CMK (cell line): Measurements from ENCODE around the gene KLHDC4.
"Not testable (repeated sequence)": the region's sequence is repeated elsewhere in the genome, so short reads cannot be mapped to it uniquely, and the experiment has no call there.

Experiments used
- DNase-seq: peaks from one replicate; pipeline ENCODE4 v3.0.0-alpha.2; 2010; ENCODE audit warnings: low read depth

KLHDC4 gene

DNA sequence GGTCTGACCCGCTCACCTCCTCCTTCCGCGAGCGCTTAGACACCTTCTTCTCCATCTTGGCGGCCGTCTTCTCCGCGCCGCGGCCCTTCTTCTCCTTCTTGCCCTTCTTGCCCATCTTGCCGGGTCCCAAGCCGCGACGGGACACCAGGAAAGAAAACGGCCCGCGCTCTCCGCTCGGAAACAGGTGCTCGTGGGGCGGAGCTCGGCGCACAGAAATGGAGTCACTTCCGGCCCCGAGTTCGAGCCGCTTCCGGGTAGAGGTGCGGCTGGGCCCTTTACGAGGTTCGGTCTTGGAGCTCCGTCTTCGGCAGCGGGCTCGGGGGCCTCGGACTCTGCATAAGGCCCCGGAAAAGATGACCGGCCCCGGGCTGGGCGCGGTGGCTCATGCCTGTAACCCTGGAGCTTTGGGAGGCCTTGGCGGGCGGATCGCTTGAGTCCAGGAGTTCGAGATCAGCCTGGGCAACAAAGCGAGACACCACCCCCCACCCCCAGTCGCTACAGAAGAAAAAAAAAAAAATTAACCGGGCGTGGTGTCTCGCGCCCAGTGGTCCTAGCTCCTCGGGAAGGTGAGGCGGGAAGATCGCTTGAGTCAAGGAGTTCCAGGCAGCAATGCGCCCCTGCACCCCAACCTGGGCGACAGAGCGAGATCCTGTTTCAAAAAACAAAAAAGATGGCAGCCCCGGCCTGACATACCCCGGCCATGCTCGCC, at the start of gene KLHDC4:
Gene KLHDC4, minus strand, starts transcription at position 211 of the 709 bp plus-strand sequence. Its CDS starts 96 bp downstream, at position 115.
- peak; percentile 70 for DNase-seq

DNA sequence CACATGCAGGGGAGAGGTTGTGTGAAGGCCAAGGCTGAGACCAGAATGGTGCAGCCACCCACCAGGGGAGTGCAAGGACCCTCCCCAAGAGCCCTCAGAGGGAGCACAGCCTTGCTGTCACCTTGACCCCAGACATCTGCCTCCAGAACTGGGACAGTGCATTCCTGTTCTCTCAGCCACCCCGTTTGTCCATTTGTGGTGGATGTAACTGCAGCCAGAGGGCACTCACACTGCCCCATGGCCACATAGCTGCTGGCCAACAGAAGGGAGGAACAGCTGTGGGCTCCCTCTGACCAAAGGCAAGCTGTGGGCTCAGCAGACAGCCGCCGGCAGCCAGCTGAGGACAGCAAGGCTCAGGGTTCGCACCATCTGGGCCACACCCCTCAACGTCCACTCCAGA, 49.8 kb upstream of the KLHDC4 start:
- no peak for DNase-seq

DNA sequence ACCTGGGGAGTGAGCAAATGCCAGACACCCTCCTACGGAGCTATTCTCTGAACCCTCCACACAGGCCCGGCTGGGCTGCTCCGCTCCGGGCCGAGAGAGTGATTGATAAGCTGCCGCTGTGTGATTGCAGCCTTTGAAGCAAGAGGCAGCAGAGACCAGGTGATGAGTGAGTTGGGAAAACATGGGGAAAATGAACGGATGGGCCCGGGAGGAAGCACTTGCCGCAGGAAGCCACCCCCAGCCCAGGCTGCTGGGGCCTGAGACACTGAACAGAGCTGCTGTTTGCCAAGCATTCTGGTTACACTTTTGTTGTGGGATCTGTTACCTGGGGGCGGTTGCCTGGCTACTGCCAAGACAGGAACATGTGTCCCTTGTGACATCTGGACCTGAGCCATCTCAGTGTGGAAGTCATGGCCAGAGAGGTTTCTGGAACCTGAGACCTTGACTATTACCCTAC, 46.4 kb upstream of the KLHDC4 start:
- no peak for DNase-seq

DNA sequence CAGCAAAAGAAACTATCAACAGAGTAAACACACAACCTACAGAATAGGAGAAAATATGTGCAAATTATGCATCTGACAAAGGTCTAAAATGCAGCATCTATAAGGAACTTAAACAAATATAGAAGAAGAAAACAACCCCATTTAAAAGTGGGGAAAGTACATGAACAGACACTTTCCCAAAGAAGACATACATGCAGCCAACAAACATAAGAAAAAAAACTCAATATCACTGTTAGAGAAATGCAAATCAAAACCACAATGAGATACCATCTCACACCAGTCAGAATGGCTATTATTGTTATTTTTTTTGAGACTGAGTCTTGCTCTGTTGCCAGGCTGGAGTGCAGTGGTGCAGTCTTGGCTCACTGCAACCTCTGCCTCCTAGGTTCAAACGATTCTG, 45.7 kb upstream of the KLHDC4 start:
- not testable (repeated sequence) for DNase-seq

DNA sequence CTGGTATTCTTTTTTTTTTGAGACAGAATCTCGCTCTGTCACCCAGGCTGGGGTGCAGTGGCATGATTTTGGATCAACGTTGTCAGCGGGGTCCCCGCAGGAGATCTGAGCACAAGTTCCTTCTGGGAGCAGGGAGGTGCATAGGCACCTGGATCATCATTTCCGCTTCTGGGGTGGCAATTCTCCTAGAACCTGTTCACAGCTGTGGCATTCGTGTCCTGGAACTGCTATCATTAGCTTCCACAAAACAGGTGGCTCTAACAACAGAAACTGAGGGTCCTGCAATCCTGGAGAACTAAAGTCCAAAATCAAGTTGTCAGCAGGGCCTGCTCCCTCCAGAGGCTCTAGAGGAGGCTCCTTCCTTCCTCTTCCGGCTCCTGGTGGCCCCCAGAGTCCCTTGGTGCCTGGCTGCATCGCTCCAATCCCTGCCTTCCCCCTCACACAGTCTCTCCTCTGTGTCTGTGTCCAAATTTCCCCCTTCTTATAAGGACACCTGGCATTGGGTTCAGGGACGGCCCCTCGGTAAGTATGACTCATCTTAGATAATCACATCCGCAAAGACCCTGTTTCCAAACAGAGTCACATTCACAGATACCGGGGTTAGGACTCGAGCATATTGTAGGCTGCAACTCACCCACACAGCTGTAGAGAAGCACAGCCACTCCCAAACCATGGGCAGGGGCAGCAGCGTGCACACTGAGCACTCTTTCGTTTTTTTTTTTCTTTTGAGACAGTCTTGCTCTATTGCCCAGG, 43.5 kb upstream of the KLHDC4 start:
- no peak for DNase-seq

DNA sequence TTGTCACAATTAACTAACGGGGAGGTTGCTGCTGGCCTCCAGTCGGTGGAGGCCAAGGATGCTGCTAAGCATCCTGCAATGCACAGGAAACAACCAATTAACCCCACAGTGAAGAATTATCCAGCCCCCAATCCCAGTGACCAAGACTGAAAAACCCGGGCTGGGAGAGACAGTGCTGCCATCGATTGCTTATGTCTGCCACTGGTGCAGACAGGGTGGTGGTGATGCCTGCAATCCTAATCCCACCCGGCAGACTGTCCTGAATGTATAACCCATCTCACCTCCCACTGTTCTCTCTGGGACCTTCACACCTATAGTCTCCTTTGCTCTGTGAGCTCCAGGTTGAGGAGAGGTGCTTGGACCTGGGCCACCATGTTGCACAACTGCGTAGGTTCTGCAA, 42.3 kb upstream of the KLHDC4 start:
- no peak for DNase-seq

DNA sequence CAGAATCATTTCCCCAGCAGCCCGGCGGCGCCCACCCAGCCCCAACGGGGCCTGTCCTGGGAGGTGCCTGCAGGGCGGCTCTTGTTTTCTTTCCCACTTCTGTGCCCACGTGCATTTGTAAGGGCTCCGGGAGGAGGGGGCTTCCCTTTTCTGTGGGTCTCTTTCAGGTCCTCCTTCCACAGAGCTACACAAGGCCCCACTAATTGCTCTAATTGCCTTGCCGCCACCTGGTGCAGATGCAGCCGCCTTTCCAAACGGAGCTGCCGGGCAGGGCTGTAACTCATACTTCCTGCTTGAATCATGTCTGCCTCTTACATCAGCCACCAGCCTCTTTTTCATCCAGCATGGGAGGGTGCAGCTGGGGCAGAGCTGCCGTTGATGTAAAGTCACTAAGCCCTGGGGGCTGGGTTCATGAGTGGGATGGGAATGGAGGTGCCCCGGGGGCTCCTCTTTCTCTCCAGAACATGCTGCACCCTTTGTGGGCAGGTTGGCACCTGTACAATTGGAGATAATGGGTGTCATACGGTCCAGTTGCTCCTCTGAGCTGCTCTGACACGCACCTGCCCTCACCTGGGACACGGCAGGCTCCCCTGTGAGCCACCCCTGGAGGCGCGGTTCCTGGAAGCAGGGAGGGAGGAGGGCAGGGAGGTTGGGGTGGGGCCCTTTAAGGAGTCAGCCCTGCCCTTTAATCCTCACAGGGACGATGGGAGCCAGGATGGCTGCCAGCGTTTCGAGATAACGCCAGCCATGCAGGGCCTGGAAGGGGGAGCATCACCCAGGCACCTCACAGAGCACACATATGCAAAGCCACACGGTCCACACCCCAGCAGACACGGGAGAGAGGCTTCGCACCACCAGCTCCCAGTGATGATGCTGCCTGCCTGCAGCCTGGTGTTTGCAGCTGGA, 41.1 kb upstream of the KLHDC4 start:
- peak; percentile 53 for DNase-seq

DNA sequence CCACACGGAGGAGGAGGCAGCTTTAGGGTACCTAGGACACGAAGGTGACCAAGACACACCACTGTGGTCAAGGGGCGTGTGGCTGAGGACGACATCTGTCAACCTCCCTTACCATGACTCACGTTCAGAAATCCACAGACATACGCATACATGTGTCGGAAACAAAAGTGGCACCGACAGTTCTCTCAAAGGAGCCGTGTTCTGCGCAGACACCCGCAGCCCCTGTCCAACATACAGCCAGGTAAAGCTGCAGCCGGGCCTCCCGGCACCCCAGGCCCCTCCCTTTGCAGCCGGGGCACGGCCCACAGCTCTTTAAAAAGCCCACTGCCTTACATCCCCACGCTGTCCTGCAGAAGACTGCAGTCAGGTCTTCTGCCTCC, 40.5 kb upstream of the KLHDC4 start:
- no peak for DNase-seq

DNA sequence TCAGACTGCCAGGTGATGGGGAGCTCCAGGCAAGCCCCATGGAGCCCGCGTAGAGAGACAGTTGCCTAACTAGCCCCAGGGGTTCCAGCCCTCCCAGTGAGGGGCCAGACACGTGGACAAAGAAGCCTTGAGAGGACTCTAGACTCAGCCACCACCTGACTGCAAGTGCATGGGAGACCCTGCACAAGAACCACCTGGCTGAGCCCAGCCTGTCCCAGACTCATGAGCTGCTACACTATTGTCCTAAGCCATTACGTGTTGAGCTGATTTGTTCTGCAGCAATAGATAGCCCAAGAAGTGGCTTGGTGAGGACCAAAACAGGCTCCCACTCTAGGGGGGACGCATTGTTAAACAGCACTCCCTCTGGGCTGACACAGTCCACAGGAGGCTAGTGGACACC, 37.6 kb upstream of the KLHDC4 start:
- DNase-seq, result no peak

DNA sequence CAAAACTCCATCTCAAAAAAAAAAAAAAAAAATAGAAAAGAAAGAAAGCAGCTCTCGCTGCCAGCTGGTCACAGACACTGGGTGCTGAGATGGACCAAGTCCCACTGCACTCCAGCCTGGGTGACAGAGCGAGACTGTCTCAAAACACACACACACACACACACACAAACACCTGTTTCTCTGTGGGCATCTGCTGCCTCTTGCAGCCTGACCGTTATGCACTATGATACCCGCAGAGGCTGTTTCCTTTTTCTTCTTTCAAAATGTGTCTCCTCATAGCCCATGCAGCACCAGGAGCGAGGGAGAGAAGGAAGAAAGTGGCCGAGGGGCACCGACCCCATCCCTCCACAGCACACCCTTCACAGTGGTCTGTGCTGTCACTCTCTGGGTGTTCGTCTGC, 36.9 kb upstream of the KLHDC4 start:
- no peak for DNase-seq

DNA sequence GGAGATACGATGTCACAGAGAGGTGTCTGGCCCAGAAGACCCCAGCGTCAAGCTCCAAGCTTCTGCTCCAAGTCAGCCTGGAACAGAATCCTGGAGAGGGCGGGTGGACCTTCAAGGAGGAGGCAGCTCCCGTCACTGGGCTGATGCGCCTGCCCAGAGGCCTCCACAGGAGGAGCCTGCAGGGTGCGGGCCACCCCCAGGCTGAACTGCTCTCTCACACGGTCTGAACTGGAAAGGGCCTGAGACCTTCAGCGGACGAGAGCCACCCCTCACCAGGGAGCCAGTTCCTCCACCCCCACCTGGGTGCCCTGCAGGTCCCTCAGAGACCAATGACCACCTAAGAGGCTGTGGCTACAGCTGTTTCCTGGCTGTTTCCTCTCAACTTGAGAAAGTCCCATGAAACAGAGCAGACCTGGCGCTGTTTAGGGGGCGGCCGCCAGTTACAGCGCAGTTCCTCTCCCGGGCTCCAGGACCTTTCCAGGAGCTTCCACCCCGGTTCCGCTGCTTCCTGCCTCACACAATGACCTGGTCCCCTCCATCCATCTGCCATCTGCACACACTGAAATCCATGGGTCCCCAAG, 36.0 kb upstream of the KLHDC4 start:
- no peak for DNase-seq

DNA sequence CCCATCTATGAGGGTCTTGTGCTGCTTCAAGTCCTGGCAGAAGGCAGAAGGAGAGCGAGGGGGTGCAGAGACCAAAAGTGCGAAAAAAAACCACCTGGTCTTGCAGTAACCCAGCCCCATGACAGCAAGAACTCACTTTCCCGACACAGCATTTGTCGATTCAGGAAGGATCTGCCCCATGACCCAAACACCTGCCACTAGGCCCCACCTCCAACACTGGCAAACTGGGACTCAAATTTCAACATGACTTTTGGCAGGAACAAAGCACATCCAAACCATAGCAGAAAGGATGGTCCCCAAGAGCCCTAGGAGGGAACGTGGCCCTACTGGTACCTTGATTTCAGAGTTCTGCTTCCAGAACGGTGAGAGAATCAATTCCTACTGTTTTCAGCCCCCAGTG, 34.7 kb upstream of the KLHDC4 start:
- no peak for DNase-seq

DNA sequence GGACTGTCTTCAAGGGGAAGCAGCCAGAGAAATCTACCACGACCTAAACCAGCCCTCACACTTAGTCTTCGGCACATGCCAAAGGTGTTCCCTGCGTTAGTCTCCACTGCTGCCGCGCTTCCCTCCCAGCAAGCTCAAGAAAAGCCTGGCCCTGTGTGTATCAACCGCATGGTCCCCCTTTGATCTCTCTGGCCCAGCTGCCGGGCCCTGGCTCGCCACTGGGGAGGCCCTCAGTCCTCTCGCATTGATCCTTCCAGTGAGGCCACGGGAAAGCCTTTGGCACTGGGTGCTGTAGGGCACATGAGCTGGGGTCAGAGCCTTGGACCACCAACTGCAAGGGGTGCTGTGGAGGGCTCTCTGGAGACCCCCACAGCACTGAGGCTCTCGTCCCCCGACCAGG, 29.6 kb upstream of the KLHDC4 start:
- no peak for DNase-seq

DNA sequence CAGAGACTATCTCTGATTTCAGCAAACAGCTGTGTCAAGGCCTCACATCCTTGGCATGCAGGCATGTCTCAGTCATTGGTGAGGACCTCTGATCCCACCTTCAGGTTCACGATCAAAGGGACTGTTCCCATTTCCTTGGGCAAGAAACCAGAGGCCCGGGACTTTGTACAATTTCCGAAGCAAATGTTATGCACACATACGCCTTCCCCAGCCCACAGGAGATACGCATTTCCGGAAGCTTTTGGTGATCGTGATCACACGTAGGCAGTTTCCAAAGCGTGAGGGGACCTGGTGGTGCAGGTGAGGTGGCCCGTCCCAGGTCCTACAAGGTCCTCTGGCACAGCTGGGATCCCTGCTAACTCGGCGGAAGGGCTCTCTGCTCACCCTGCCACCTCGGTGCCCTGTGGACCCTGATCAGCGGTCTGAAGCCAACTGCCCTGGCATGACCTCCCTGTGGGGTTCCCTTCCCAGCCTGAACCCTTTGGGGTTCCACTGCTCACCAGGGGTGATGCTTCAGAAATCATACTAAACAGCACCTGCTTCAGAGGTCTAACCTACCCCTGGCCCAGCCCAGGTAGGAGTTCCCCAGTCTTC, 28.8 kb upstream of the KLHDC4 start:
- DNase-seq, result no peak

DNA sequence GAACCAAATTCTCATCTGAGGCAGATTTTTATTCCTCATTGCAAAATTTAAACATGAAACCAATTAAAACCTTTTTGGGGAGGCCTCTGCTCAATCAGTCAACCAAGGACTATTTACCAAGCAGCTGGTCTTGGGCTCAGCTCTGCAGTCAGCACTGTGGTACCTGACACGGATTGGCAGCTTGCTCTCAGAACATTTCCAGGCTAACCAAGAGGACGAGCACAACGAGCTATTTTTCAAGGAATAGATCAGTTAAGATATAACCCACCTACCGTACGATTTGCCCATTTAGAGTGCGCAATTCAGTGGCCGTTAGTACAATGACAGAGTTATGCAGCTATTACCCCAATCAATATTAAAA, 26.4 kb upstream of the KLHDC4 start:
- DNase-seq, result no peak

DNA sequence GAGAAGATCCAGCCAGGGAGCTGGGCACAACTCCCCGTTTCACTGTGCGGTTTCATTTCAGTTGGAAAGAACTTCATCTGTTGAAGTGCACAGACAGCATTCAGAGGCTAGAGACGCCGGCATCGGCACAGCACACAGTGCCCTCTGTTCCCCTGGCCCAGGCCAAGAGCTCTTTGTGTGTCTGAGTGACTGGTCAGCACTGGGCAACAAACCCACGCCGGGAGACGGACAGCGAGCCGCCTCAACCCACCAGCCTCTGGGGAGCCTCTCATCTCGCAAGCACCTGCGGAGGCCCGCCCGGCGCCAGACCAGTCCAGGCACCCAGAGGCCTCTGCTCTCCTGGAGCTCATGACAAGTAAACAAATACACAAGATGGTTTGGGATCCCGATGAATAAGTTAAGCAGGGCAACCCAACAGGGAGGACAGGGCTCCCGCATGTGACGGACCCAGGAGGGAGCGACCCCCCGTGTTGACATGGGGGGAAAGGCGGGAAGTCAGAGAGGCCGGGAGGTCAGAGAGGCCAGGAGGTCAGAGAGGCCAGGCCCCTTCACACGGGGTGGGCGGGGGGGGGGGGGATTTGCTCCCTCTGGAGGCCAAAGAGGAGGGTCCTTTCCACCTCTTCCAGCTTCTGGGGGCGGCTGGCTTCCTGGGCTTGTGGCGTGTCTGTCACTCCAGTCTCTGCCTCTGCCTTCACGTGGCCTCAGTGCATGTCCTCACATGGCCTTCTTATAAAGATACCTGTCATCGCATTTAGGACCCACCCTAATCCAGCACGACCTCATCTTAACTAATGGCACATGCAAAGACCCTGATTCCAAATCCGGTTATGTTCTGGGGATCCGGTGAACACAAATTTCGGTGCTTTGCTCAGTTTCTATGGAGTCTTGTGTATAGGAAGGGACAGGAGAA, 25.8 kb upstream of the KLHDC4 start:
- no peak for DNase-seq

DNA sequence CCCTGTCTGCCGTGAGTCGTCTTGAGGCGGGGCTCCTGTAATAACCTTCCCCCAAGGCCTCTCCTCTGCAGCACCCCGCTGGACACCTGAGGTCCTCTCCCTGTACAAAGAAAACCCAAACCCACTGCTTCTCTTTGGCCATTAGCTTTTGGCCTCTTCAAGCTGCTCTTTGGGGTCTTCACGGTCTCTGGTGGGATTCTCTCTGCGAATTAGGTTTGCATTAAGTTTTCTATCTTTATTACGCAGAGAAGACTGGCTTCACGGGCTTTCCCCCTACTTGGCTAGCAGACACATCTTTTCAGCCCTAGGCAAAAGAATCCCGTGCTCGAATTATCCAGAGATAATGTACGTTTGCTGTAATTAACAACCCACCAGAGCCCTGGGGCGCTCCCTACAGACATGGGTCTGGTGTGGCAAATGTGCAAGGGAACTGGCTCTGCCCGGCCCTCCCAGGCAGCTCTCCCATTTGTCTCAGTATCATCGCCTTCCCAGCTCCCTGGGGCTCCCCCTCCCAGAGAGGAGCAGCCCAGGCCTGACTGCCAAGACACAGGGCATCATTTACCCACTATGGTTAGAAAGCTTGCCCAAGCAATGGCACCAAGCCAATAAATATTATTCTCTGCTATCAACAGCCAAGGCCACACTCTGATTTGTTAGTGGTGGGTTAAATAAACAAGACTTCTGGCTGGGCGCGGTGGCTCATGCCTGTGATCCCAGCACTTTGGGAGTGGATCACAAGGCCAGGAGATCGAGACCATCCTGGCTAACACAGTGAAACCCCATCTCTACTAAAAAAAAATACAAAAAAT, 24.7 kb upstream of the KLHDC4 start:
- no peak for DNase-seq

DNA sequence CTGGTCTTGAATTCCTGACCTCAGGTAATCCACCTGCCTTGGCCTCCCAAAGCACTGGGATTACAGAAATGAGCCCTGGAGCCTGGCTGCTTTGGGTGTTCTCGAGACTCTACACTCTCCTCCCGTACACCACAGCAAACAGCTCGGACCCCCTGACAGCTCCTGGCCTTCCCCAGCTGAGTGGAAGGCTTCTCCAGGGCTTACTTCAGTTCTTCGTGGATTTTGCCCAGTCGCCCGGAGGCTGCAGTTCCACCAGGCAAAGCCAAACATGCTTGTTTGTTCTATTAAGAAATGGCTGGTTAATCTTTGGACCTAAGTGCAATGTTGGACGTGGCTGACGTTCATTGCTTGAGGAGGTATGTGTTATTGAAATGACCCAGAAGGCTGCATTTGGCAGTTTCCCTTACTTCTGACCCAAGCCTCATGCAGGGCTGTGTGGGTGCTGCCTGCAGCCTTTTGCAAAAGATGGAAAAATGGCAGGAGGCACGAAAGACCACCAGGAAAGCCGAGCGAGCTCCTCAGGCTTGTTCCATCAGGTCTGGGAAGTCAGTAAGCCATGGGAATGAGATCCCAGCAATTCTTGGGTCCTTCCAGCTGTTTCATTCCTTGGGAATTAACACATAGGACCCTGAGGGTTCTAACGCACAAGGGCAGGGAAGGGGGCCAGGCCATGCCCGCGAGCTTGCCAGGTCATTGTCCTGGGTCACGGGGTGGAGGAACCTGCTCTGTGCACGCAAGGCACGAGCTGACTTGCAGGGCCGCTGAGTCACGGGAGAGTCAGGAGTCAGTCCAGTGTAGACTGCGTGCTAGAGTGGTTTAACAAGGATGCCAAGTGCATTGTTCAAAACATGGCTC, 23.9 kb upstream of the KLHDC4 start:
- DNase-seq, result no peak
